Neuronal stem cell (in vitro differentiated cells): ENCODE data around the gene ADAM20. TPM values are rescaled to one million over a fixed set of nuclear protein-coding genes. Genes with fewer than 3 reads are reported as not detected.

Experiments
- DNase-seq: peaks from one replicate; pipeline ENCODE4 v3.0.0-alpha.2; 2013; ENCODE audit warnings: low spot score
- H2AFZ ChIP-seq: one replicate; pipeline ENCODE4 v1.6.1; 2013; ENCODE audit warnings: mild to moderate bottlenecking, low read length, inconsistent platforms
- H2AK5ac ChIP-seq: 2 replicates; pipeline ENCODE4 v1.6.1; 2013; ENCODE audit warnings: low read depth, mild to moderate bottlenecking, inconsistent platforms, low read length, moderate library complexity, mixed read lengths
- H2BK120ac ChIP-seq: 2 replicates; pipeline ENCODE4 v1.6.1; 2013; ENCODE audit warnings: low read depth, mild to moderate bottlenecking, inconsistent platforms, low read length, moderate library complexity, mixed read lengths
- H2BK12ac ChIP-seq: one replicate; pipeline ENCODE4 v1.6.1; 2013; ENCODE audit warnings: low read length, inconsistent platforms
- H2BK15ac ChIP-seq: 2 replicates; pipeline ENCODE4 v1.6.1; 2013; ENCODE audit warnings: mild to moderate bottlenecking, low read length, inconsistent platforms, mixed read lengths
- H2BK5ac ChIP-seq: one replicate; pipeline ENCODE4 v1.6.1; 2013; ENCODE audit warnings: inconsistent platforms, mild to moderate bottlenecking, low read length, moderate library complexity
- H3K14ac ChIP-seq: one replicate; pipeline ENCODE4 v1.6.1; 2013; ENCODE audit warnings: low read length, inconsistent platforms
- H3K18ac ChIP-seq: 2 replicates; pipeline ENCODE4 v1.6.1; 2013; ENCODE audit warnings: low read length, inconsistent platforms
- H3K23ac ChIP-seq: 2 replicates; pipeline ENCODE4 v1.6.1; 2013; ENCODE audit warnings: low read depth, mild to moderate bottlenecking, mixed read lengths, low read length, inconsistent platforms; ENCODE audit not compliant: poor library complexity
- H3K27ac ChIP-seq: replicated peaks from 3 replicates; pipeline ENCODE4 v1.5.1; 2013; ENCODE audit warnings: low read length, inconsistent platforms
- H3K27me3 ChIP-seq, 3 experiments: 2 replicates each; pipeline ENCODE4 v1.6.1; 2013; ENCODE audit warnings: low read length in 3 of 3, mild to moderate bottlenecking in 2 of 3, inconsistent platforms in 1 of 3, low read depth in 1 of 3, mixed read lengths in 1 of 3, moderate library complexity in 1 of 3; ENCODE audit not compliant: control insufficient read depth in 3 of 3, insufficient read depth in 3 of 3
- H3K36me3 ChIP-seq, 2 donors: replicated peaks in 1 of 2; 2 replicates each; pipeline ENCODE4 v1.6.1; 2013; ENCODE audit warnings: low read length in 2 of 2; ENCODE audit not compliant: control insufficient read depth in 2 of 2, insufficient read depth in 2 of 2
- H3K4ac ChIP-seq: 2 replicates; pipeline ENCODE4 v1.6.1; 2013; ENCODE audit warnings: inconsistent platforms, mild to moderate bottlenecking, low read length, moderate library complexity
- H3K4me1 ChIP-seq, 2 donors: 1 replicate in 1 of 2; 2 replicates in 1 of 2; pipeline ENCODE4 v1.6.1; 2013; ENCODE audit warnings: low read length in 2 of 2, low read depth in 1 of 2; ENCODE audit not compliant: control insufficient read depth in 2 of 2, insufficient read depth in 1 of 2
- H3K4me2 ChIP-seq: one replicate; pipeline ENCODE4 v1.6.1; 2013; ENCODE audit warnings: mild to moderate bottlenecking, low read length, inconsistent platforms; ENCODE audit not compliant: insufficient read depth, poor library complexity, severe bottlenecking
- H3K4me3 ChIP-seq, 2 donors: 2 replicates each; pipeline ENCODE4 v1.5.1; 2013; ENCODE audit warnings: low read length in 2 of 2, mild to moderate bottlenecking in 2 of 2, inconsistent platforms in 1 of 2, moderate library complexity in 1 of 2
- H3K79me1 ChIP-seq: one replicate; pipeline ENCODE4 v1.6.1; 2013; ENCODE audit warnings: low read depth, mild to moderate bottlenecking, inconsistent platforms, low read length, moderate library complexity
- H3K9ac ChIP-seq: one replicate; pipeline ENCODE4 v1.6.1; 2013; ENCODE audit warnings: mild to moderate bottlenecking, low read depth, low read length, inconsistent platforms; ENCODE audit not compliant: poor library complexity
- H3K9me3 ChIP-seq, 2 donors: replicated peaks in 1 of 2; 2 replicates each; pipeline versions ENCODE3 to v1.6.1; 2013; ENCODE audit warnings: low read length in 2 of 2, mild to moderate bottlenecking in 2 of 2, inconsistent platforms in 1 of 2, low read depth in 1 of 2, mixed read lengths in 1 of 2, moderate library complexity in 1 of 2; ENCODE audit not compliant: control insufficient read depth in 2 of 2, insufficient read depth in 1 of 2
- H4K8ac ChIP-seq: one replicate; pipeline ENCODE4 v1.6.1; 2013; ENCODE audit warnings: low read depth, mild to moderate bottlenecking, inconsistent platforms, low read length, moderate library complexity
- H4K91ac ChIP-seq: one replicate; pipeline ENCODE4 v1.6.1; 2013; ENCODE audit warnings: low read length, low read depth, mild to moderate bottlenecking, inconsistent platforms; ENCODE audit not compliant: poor library complexity
- WGBS, 2 donors: extraction: QIAGEN DNeasy Blood & Tissue Kit; methylation state at CpG; one replicate each; pipeline ENCODE4 v1.1.7; 2013; ENCODE audit warnings: missing lambda C conversion rate in 2 of 2, mixed read lengths in 1 of 2; ENCODE audit not compliant: insufficient read length in 2 of 2, insufficient replicate concordance in 1 of 2; ENCODE audit errors: extremely low coverage in 2 of 2; 5-methylcytosine and 5-hydroxymethylcytosine counted together
- small RNA-seq: library from polyadenylated mRNA; stranded (forward); fragments of <200 nt; extraction: miRNeasy Mini kit (QIAGEN cat#:217004); gene quantifications from one replicate; pipeline ENCODE3, GENCODE V24; 2013; ENCODE audit not compliant: insufficient read depth

The ADAM20 gene

GRCh38 chr14:70473825-70474224 is 61.0 kb downstream of the ADAM20 start:
- H3K36me3 ChIP-seq: no peaks in the 10 kb centered on the region
- H3K4me1 ChIP-seq: no peaks in the 10 kb centered on the region
- WGBS, 2 donors: 100% methylated on average over 1 of the region's 2 CpGs; no CpG with 5 or more reads in 1 of the 2 donors
- H3K27ac ChIP-seq: no peak overlapping the region
- no peak overlapping the region for H2AFZ ChIP-seq
- DNase-seq: no peak
- no peak overlapping the region for H3K18ac ChIP-seq
- H2AK5ac ChIP-seq: no peak overlapping the region
- no peak overlapping the region for H3K14ac ChIP-seq
- no peaks in the 10 kb centered on the region for H3K9me3 ChIP-seq
- H4K91ac ChIP-seq: no peak overlapping the region
- no peaks in the 10 kb centered on the region for H3K27me3 ChIP-seq
- no peak overlapping the region for H3K4ac ChIP-seq
- H3K9ac ChIP-seq: no peak overlapping the region
- H3K4me2 ChIP-seq: no peak overlapping the region
- H3K23ac ChIP-seq: no peak overlapping the region
- no peak overlapping the region for H2BK15ac ChIP-seq
- no peak overlapping the region for H2BK5ac ChIP-seq
- H3K4me3 ChIP-seq: no peak overlapping the region
- no peak overlapping the region for H2BK120ac ChIP-seq
- H4K8ac ChIP-seq: no peak overlapping the region
- H3K79me1 ChIP-seq: no peaks in the 10 kb centered on the region
- no peak overlapping the region for H2BK12ac ChIP-seq

Small RNA genes within 50 kb of the gene (small RNA-seq; reads per million reads assigned to genes)
- gene RNU6-659P: not detected
